ENCODE measurements around the gene CACNA1H. TPM values are rescaled to one million over a fixed set of nuclear protein-coding genes. Genes with fewer than 3 reads are reported as not detected.

Gene CACNA1H
- total RNA-seq, 5 donors from 2014 or later (not counting 1 experiment from before 2014, with no cell fraction given), result 3.4 to 8.2 (median 4.8) TPM

DNA sequence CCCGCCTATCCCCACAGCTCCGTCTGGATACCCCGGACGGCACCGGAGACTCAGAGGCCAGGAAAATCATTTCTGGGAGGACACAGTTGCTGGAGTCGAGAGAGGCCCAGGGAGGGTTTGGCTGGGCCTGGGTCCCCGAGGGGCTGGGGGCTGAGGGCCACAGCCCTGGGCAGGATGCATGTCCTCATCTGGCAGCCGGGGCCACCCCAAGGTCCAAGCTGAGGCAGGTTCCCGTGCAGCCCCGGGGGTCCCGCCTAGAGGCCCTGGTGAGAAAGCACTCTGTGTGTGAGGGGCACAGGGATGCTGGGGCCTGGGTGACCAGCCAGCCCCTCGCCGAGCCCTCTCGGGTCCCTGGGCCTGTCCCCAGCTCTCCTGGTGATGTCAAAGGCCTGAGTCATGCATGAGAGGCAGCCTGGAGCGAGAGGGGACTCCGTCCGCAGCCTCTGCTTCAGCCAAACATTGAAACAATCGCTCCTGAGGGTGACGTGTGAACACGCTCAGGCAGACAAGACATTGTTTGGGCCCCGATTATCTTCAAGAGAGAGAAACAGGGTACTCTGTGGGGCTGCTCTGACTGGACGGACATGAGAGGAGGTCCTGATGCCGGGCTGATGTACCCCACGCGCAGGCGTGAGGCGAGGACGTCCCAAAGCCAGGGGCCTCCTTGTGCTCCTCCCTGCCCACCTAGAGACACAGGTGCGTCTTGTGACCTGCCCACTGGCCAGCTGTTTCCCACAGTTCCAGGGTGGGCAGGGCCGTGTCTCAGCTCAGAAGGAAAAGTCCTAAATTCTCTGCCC, 31.1 kb upstream of the CACNA1H start:
- ATAC-seq (replicated peaks in 1 of 4) (no peak), DNase-seq (no peak)
- WGBS (ENCODE audit: insufficient coverage), result 74% methylated on average over 26 of the region's 30 CpGs
- no peak overlapping the region for H3K27ac Mint-ChIP-seq
- H3K9me3 Mint-ChIP-seq, result no peaks in the 10 kb centered on the region
- H3K36me3 Mint-ChIP-seq, result no peaks in the 10 kb centered on the region
- peaks cover 0 to 9% of the 10 kb centered on the region in 2 experiments for H3K4me1 ChIP-seq (ENCODE audit: control insufficient read depth in 1 of 2, extremely low read depth in 1 of 2, insufficient read depth in 2 of 2, low read length in 2 of 2)
- no peak overlapping the region for H3K4me3 Mint-ChIP-seq
- peaks cover 0 to 65% of the 10 kb centered on the region in 2 experiments for H3K27me3 ChIP-seq (replicated peaks in 1 of 2; ENCODE audit: control insufficient read depth in 2 of 2, extremely low read depth in 1 of 2, insufficient read depth in 2 of 2, low read length in 1 of 2)
- no peaks in the 10 kb centered on the region for H3K4me1 Mint-ChIP-seq
- no peaks in the 10 kb centered on the region for H3K36me3 ChIP-seq (ENCODE audit: control insufficient read depth in 2 of 2, extremely low read depth in 1 of 2, insufficient read depth in 1 of 2, low read length in 1 of 2)
- ChIA-PET CTCF (no interaction called here), POLR2A (interaction anchor here in 1 of 2 donors (0.5 kb wide), 1 partner anchor 1903 kb away, joined by 8 read pairs; no protein-coding TSS in a partner anchor)
- H3K27me3 Mint-ChIP-seq, result no peaks in the 10 kb centered on the region
- no peak overlapping the region for H3K4me3 ChIP-seq (ENCODE audit: control insufficient read depth in 1 of 2, extremely low read depth in 1 of 2, low read length in 1 of 2)
- no peak overlapping the region for H3K27ac ChIP-seq (ENCODE audit: low read length)
- H3K9me3 ChIP-seq, result no peaks in the 10 kb centered on the region

DNA sequence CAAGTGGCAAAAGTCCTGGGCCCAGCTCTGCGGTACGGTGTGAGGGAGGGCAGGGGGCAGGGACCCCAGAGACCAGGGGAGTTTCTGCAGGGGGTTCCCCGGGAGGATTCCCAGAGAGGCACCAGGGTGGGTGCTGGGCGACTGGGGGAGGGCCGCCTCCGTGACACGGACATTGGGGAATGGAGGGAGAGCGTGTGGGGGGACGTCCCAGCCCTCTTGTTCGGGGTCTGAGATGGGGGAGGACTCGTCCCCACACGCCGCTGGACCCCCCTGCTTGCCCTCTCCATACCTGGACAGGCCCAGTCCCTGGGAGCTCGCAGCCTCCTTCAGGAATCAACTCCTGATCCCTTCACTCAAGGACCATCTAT, 30.5 kb upstream of the CACNA1H start:
- no peak for DNase-seq
- CTCF ChIA-PET, result no interaction called here
- Histone ChIP-seq H3K4me3 (ENCODE audit: control insufficient read depth in 1 of 2, extremely low read depth in 1 of 2, low read length in 1 of 2) (no peak overlapping the region), H3K27ac (ENCODE audit: low read length) (no peak overlapping the region), H3K9me3 (no peaks in the 10 kb centered on the region), H3K27me3 (replicated peaks in 1 of 2; ENCODE audit: control insufficient read depth in 2 of 2, extremely low read depth in 1 of 2, insufficient read depth in 2 of 2, low read length in 1 of 2) (peaks cover 0 to 63% of the 10 kb centered on the region in 2 experiments), H3K4me1 (ENCODE audit: control insufficient read depth in 1 of 2, extremely low read depth in 1 of 2, insufficient read depth in 2 of 2, low read length in 2 of 2) (peaks cover 0 to 9% of the 10 kb centered on the region in 2 experiments), H3K36me3 (ENCODE audit: control insufficient read depth in 2 of 2, extremely low read depth in 1 of 2, insufficient read depth in 1 of 2, low read length in 1 of 2) (no peaks in the 10 kb centered on the region)
- POLR2A ChIA-PET, result interaction anchor here in 1 of 2 donors (0.5 kb wide), 1 partner anchor 1903 kb away, joined by 8 read pairs; no protein-coding TSS in a partner anchor
- Mint-ChIP-seq H3K27me3 (no peaks in the 10 kb centered on the region), H3K27ac (no peak overlapping the region), H3K36me3 (no peaks in the 10 kb centered on the region), H3K4me3 (no peak overlapping the region), H3K9me3 (no peaks in the 10 kb centered on the region), H3K4me1 (no peaks in the 10 kb centered on the region)
- WGBS (ENCODE audit: insufficient coverage), result 72% methylated on average over 13 of the region's 14 CpGs
- no peak for ATAC-seq (replicated peaks in 1 of 4)

DNA sequence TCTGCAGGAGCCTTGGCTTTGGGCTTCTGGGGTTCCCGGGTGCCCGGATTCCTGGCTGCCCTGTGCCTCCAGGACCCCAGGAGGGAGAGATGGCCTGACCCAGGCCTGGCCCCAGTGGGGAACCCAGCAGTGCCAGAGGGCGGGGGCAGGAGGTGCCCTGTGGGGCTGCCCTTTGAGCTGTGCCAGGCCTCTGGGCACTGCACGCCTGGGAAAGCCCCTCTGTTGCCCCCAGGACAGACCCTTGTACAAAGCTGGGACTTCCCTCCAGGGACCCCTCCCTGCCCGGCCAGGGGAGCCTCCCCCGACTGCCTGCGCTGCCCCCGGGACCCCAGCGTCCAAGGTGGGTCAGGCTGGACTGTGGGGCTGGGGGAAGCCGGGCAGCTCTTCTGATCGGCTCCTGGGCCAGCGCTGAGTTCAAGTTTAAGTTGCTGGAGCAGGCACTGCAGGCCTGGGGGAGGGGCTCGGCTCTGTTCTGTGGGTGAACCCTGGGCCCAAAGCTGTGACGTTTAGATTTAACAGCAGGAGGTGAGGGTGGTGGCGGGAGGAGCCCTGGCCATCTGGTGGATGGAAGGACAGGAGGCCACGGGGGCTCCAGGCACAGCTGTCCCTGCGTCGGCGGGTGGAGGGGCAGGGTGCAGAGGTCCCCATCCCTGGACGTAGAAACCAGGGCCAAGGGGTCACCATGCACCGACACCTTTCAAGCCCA, 29.2 kb upstream of the CACNA1H start:
- Mint-ChIP-seq H3K9me3 (no peaks in the 10 kb centered on the region), H3K4me1 (no peaks in the 10 kb centered on the region), H3K4me3 (no peak overlapping the region), H3K27ac (no peak overlapping the region), H3K36me3 (no peaks in the 10 kb centered on the region), H3K27me3 (no peaks in the 10 kb centered on the region)
- ChIA-PET POLR2A (no interaction called here), CTCF (no interaction called here)
- Histone ChIP-seq H3K27ac (ENCODE audit: low read length) (no peak overlapping the region), H3K4me1 (ENCODE audit: control insufficient read depth in 1 of 2, extremely low read depth in 1 of 2, insufficient read depth in 2 of 2, low read length in 2 of 2) (peaks cover 0 to 9% of the 10 kb centered on the region in 2 experiments), H3K27me3 (replicated peaks in 1 of 2; ENCODE audit: control insufficient read depth in 2 of 2, extremely low read depth in 1 of 2, insufficient read depth in 2 of 2, low read length in 1 of 2) (peaks cover 0 to 60% of the 10 kb centered on the region in 2 experiments), H3K9me3 (no peaks in the 10 kb centered on the region), H3K4me3 (ENCODE audit: control insufficient read depth in 1 of 2, extremely low read depth in 1 of 2, low read length in 1 of 2) (no peak overlapping the region), H3K36me3 (ENCODE audit: control insufficient read depth in 2 of 2, extremely low read depth in 1 of 2, insufficient read depth in 1 of 2, low read length in 1 of 2) (no peaks in the 10 kb centered on the region)
- 79% methylated on average over 18 of the region's 21 CpGs for WGBS (ENCODE audit: insufficient coverage)
- ATAC-seq (replicated peaks in 1 of 4), result no peak
- no peak for DNase-seq

DNA sequence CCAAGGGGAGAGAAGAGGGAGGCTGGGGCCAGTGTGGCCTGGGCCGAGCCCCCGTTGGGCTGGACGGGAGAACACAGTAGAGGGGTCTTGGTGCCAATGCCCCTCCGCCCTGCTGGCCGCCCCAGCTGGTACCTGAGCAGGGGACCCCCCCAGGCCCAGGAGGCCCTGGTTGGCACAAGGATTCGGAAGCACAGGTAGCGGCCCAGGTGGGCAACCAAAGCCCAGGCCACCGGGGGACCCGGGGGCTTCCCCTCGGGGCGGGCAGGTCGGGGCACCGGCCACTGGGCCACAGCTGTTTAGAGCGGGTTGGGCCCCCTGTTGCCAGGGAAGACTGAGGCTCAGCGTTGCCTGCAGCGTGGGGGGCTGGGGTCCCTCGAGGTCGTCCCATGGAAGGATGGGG, 28.6 kb upstream of the CACNA1H start:
- H3K4me1 ChIP-seq (ENCODE audit: control insufficient read depth in 1 of 2, extremely low read depth in 1 of 2, insufficient read depth in 2 of 2, low read length in 2 of 2), result peaks cover 0 to 9% of the 10 kb centered on the region in 2 experiments
- H3K36me3 ChIP-seq (ENCODE audit: control insufficient read depth in 2 of 2, extremely low read depth in 1 of 2, insufficient read depth in 1 of 2, low read length in 1 of 2), result no peaks in the 10 kb centered on the region
- no peak overlapping the region for H3K27ac Mint-ChIP-seq
- CTCF ChIA-PET, result no interaction called here
- H3K9me3 Mint-ChIP-seq, result no peaks in the 10 kb centered on the region
- no peak for DNase-seq
- H3K36me3 Mint-ChIP-seq, result no peaks in the 10 kb centered on the region
- H3K4me1 Mint-ChIP-seq, result no peaks in the 10 kb centered on the region
- no peak for ATAC-seq (replicated peaks in 1 of 4)
- no peak overlapping the region for H3K4me3 ChIP-seq (ENCODE audit: control insufficient read depth in 1 of 2, extremely low read depth in 1 of 2, low read length in 1 of 2)
- no peak overlapping the region for H3K4me3 Mint-ChIP-seq
- 79% methylated on average over 18 of the region's 18 CpGs for WGBS (ENCODE audit: insufficient coverage)
- peaks cover 0 to 61% of the 10 kb centered on the region in 2 experiments for H3K27me3 ChIP-seq (replicated peaks in 1 of 2; ENCODE audit: control insufficient read depth in 2 of 2, extremely low read depth in 1 of 2, insufficient read depth in 2 of 2, low read length in 1 of 2)
- no peaks in the 10 kb centered on the region for H3K27me3 Mint-ChIP-seq
- POLR2A ChIA-PET, result no interaction called here
- H3K9me3 ChIP-seq, result no peaks in the 10 kb centered on the region
- no peak overlapping the region for H3K27ac ChIP-seq (ENCODE audit: low read length)

DNA sequence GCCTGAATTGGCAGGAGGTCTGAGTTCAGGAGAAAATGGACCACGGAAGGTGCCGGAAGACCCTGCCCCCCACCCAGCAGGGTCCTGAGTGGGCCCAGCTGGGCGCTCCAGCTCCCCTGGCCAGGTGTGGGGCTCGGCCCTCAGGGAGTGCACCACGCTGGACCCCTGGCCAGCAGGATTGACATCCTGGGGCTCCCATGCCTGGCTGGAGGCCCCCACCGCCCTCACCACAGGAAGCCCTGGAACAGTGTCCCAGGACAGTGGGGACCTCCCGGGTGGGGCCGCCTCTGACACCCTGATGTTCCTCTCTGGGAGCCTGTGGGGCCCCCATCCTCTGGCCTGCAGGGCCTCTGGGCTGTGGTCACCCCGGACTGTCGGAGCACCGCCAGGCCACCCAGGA, 28.1 kb upstream of the CACNA1H start:
- Histone ChIP-seq H3K27ac (ENCODE audit: low read length) (no peak overlapping the region), H3K4me3 (ENCODE audit: control insufficient read depth in 1 of 2, extremely low read depth in 1 of 2, low read length in 1 of 2) (no peak overlapping the region), H3K4me1 (ENCODE audit: control insufficient read depth in 1 of 2, extremely low read depth in 1 of 2, insufficient read depth in 2 of 2, low read length in 2 of 2) (peaks cover 0 to 9% of the 10 kb centered on the region in 2 experiments), H3K36me3 (ENCODE audit: control insufficient read depth in 2 of 2, extremely low read depth in 1 of 2, insufficient read depth in 1 of 2, low read length in 1 of 2) (no peaks in the 10 kb centered on the region), H3K9me3 (no peaks in the 10 kb centered on the region), H3K27me3 (replicated peaks in 1 of 2; ENCODE audit: control insufficient read depth in 2 of 2, extremely low read depth in 1 of 2, insufficient read depth in 2 of 2, low read length in 1 of 2) (peaks cover 0 to 56% of the 10 kb centered on the region in 2 experiments)
- Mint-ChIP-seq H3K27me3 (no peaks in the 10 kb centered on the region), H3K9me3 (no peaks in the 10 kb centered on the region), H3K27ac (no peak overlapping the region), H3K36me3 (no peaks in the 10 kb centered on the region), H3K4me1 (no peaks in the 10 kb centered on the region), H3K4me3 (no peak overlapping the region)
- ATAC-seq (replicated peaks in 1 of 4), result no peak
- 83% methylated on average over 11 of the region's 11 CpGs for WGBS (ENCODE audit: insufficient coverage)
- no peak for DNase-seq
- ChIA-PET CTCF (no interaction called here), POLR2A (no interaction called here)

DNA sequence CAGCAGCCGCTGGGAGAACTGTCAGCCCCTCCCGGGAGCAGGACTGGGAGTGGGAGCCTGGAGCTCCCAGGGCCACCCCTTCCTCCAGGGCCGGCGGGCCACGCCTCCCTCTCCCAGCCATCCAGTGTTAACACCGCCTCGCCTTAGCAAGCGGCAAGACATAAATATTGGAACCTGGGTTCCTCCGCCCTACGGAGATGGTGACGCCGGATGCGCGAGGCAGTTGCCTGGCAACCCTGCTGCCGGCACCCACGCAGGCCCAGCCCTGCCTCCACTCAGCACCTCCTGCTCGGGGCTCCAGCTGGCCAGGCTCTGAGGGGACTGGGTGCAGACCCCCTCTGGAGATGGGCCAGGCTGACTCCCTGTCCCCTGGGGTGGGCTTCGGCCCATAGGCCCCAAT, 27.4 kb upstream of the CACNA1H start:
- 44% methylated on average over 17 of the region's 18 CpGs for WGBS (ENCODE audit: insufficient coverage)
- Histone ChIP-seq H3K36me3 (ENCODE audit: control insufficient read depth in 2 of 2, extremely low read depth in 1 of 2, insufficient read depth in 1 of 2, low read length in 1 of 2) (no peaks in the 10 kb centered on the region), H3K27ac (ENCODE audit: low read length) (no peak overlapping the region), H3K27me3 (replicated peaks in 1 of 2; ENCODE audit: control insufficient read depth in 2 of 2, extremely low read depth in 1 of 2, insufficient read depth in 2 of 2, low read length in 1 of 2) (peaks cover 0 to 57% of the 10 kb centered on the region in 2 experiments), H3K4me1 (ENCODE audit: control insufficient read depth in 1 of 2, extremely low read depth in 1 of 2, insufficient read depth in 2 of 2, low read length in 2 of 2) (peaks cover 0 to 9% of the 10 kb centered on the region in 2 experiments), H3K9me3 (no peaks in the 10 kb centered on the region), H3K4me3 (ENCODE audit: control insufficient read depth in 1 of 2, extremely low read depth in 1 of 2, low read length in 1 of 2) (no peak overlapping the region)
- ATAC-seq (replicated peaks in 1 of 4) (peak in 2 of 4 experiments; percentile 19 to 57), DNase-seq (peak in 9 of 35 experiments; percentile 4 to 19 (median 12))
- H3K9me3 Mint-ChIP-seq, result no peaks in the 10 kb centered on the region
- no peaks in the 10 kb centered on the region for H3K27me3 Mint-ChIP-seq
- ChIA-PET CTCF (no interaction called here), POLR2A (no interaction called here)
- H3K36me3 Mint-ChIP-seq, result no peaks in the 10 kb centered on the region
- no peaks in the 10 kb centered on the region for H3K4me1 Mint-ChIP-seq
- H3K27ac Mint-ChIP-seq, result no peak overlapping the region
- no peak overlapping the region for H3K4me3 Mint-ChIP-seq
